ENCODE results near the gene FSTL4. TPM values are rescaled to one million over a fixed set of nuclear protein-coding genes. Genes with fewer than 3 reads are reported as not detected.

FSTL4 gene
- total RNA-seq, 4 donors from 2014 or later = 0.18 to 0.27 (median 0.20) TPM; not detected in 1

DNA sequence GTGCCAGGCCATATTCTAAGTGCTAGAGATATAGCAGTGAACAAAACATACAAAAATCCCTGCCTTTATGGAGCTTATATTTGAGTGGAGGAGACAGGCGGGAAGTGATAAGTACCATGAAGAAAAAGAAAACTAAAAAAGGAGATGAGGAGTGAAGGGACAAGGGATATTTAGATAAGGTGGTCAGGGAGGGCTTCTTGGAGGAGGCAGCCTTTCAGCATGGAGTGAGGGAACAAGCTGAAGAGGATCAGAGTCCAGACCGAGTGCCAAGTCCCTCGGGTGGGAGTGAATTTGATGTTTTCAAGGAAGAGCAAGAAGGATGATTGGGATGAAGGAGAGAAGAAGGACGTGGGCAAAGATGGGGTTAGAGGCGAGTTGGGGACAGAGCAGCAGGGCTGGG is 190.5 kb downstream of the FSTL4 start:
- no peak for ATAC-seq
- Histone ChIP-seq H3K27ac (no peak overlapping the region), H3K4me3 (no peak overlapping the region), H3K27me3 (no peaks in the 10 kb centered on the region), H3K36me3 (no peaks in the 10 kb centered on the region), H3K4me1 (no peaks in the 10 kb centered on the region), H3K9me3 (no peaks in the 10 kb centered on the region)
- no peak for DNase-seq
- intact Hi-C loops (cut with DNase I; ENCODE audit: low total_unique reads) = loop anchor here (10.0 kb wide), 1 partner anchor 523 kb away; no protein-coding TSS in a partner anchor
- in situ Hi-C loops (cut with MboI; ENCODE audit: low sequenced_read_pairs in 4 of 4) = loop anchor here in 2 of 4 donors (10.0 to 25.0 kb wide), 2 partner anchors 440 to 443 kb away; no protein-coding TSS in a partner anchor
- TF ChIP-seq CTCF (IDR thresholded peaks at IDR 0.05 in 4 of 5, conservative IDR thresholded peaks at IDR 0.05 in 1 of 5) (no peak), POLR2A (IDR thresholded peaks at IDR 0.05) (no peak)

GRCh38 chr5:133421394-133421793 is 190.9 kb downstream of the FSTL4 start:
- TF ChIP-seq POLR2A (IDR thresholded peaks at IDR 0.05) = no peak
- TF ChIP-seq CTCF (IDR thresholded peaks at IDR 0.05 in 4 of 5, conservative IDR thresholded peaks at IDR 0.05 in 1 of 5) = no peak
- H3K27me3 ChIP-seq = no peaks in the 10 kb centered on the region
- intact Hi-C loops (cut with DNase I; ENCODE audit: low total_unique reads) = loop anchor here (10.0 kb wide), 1 partner anchor 523 kb away; no protein-coding TSS in a partner anchor
- no peak for ATAC-seq
- DNase-seq = no peak
- H3K4me3 ChIP-seq = no peak overlapping the region
- no peaks in the 10 kb centered on the region for H3K36me3 ChIP-seq
- H3K27ac ChIP-seq = no peak overlapping the region
- in situ Hi-C loops (cut with MboI; ENCODE audit: low sequenced_read_pairs in 4 of 4) = loop anchor here in 2 of 4 donors (10.0 to 25.0 kb wide), 2 partner anchors 441 to 443 kb away; no protein-coding TSS in a partner anchor
- no peaks in the 10 kb centered on the region for H3K9me3 ChIP-seq
- no peaks in the 10 kb centered on the region for H3K4me1 ChIP-seq

- Histone ChIP-seq H3K36me3 (no peaks in the 10 kb centered on the region), H3K27ac (no peak overlapping the region), H3K4me3 (no peak overlapping the region), H3K9me3 (no peaks in the 10 kb centered on the region), H3K4me1 (no peaks in the 10 kb centered on the region), H3K27me3 (no peaks in the 10 kb centered on the region)
- in situ Hi-C loops (cut with MboI; ENCODE audit: low sequenced_read_pairs in 4 of 4) = loop anchor here in 2 of 4 donors (10.0 to 25.0 kb wide), 2 partner anchors 442 to 444 kb away; no protein-coding TSS in a partner anchor
- ATAC-seq (no peak), DNase-seq (no peak)
- no peak for TF ChIP-seq POLR2A (IDR thresholded peaks at IDR 0.05)
- TF ChIP-seq CTCF (IDR thresholded peaks at IDR 0.05 in 4 of 5, conservative IDR thresholded peaks at IDR 0.05 in 1 of 5) = no peak
- intact Hi-C loops (cut with DNase I; ENCODE audit: low total_unique reads) = loop anchor here (10.0 kb wide), 1 partner anchor 524 kb away; no protein-coding TSS in a partner anchor
Observed at GRCh38 chr5:133420440-133421301, 191.7 kb downstream of the FSTL4 start.

DNA sequence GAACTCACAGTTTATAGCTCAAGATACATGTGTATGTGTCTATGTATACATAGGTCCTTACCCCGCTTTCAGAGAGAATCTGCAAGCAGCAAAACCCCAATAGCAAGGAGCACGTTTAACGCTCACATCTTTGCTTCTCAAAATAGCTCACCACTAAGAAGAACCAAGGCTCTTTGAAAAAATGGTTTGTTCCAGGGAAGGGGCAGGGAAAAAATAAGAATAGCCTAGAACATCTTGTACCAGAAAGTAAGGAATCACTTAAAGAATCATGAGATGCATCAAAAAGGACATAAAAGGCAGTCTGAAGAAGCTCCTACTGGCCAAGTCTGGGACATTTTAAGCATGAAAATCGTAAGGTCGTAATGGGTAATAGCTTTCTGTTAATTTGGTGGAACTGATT is 196.4 kb downstream of the FSTL4 start:
- H3K4me3 ChIP-seq = no peak overlapping the region
- no peaks in the 10 kb centered on the region for H3K4me1 ChIP-seq
- no peak for TF ChIP-seq CTCF (IDR thresholded peaks at IDR 0.05 in 4 of 5, conservative IDR thresholded peaks at IDR 0.05 in 1 of 5)
- no peak for TF ChIP-seq POLR2A (IDR thresholded peaks at IDR 0.05)
- no peak overlapping the region for H3K27ac ChIP-seq
- intact Hi-C loops (cut with DNase I; ENCODE audit: low total_unique reads) (no loop called here), in situ Hi-C loops (cut with MboI; ENCODE audit: low sequenced_read_pairs in 4 of 4) (loop anchor here in 1 of 4 donors (25.0 kb wide), 1 partner anchor 446 kb away; no protein-coding TSS in a partner anchor)
- H3K9me3 ChIP-seq = no peaks in the 10 kb centered on the region
- H3K27me3 ChIP-seq = no peaks in the 10 kb centered on the region
- no peak for DNase-seq
- H3K36me3 ChIP-seq = no peaks in the 10 kb centered on the region
- no peak for ATAC-seq

Measured in gastrocnemius medialis (tissue), 4 donors.